ENCODE measurements around the gene SLC6A6.
"Not testable (repeated sequence)": the region's sequence is repeated elsewhere in the genome, so short reads cannot be mapped to it uniquely, and the experiment has no call there.

SLC6A6 gene

DNA sequence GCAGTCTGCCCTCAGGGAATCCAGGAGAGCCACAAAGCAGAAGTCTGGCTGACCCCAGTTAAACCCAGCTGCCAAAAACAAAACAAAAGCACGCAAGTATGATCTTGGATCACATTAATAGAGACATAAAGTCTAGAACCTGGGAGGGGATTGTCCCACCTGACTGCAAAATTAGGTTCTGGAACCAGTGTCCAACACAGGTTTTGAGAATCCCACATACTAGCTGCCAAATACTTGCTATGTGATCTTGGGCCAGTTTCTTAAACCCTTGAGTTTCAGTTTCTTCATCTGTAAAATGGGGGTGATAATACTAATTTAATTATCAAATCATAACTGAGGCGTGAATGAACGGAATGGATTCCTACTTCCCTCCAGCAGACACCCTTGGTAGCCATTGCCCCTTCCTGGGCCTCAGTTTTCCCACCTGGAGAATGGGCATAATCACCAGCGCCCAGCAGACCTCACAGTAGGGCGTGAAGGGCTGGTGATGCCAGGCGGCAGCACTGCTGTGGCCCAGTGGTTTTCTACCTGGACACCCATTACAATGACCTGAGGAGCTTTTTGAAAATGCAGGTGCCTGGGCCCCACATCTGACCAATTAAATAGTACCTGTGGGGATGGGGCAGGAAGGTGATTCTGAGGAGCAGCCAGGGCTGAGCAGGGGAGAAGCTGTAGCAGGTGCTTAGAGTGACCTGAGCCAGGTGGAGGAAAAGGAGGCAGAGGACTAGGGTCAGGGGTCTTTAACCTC, 105.5 kb downstream of the SLC6A6 start:
- DNase-seq (ENCODE audit: low read depth in 2 of 2): no peak

DNA sequence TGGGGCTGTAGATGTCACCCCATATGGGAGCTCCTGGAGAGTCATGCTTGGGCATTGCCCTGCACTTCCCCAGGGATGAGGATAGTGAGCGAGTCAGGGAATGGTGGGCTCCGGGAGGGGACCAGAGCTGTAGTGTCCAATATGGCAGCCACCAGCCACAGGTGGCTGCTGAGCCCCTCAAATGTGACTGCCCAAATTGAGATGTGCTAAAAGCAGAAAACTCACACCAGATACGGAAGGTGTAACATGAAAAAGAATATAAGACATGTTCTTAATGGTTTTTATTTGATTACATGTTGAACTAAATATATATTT, 106.1 kb downstream of the SLC6A6 start:
- DNase-seq (ENCODE audit: low read depth in 2 of 2): no peak

DNA sequence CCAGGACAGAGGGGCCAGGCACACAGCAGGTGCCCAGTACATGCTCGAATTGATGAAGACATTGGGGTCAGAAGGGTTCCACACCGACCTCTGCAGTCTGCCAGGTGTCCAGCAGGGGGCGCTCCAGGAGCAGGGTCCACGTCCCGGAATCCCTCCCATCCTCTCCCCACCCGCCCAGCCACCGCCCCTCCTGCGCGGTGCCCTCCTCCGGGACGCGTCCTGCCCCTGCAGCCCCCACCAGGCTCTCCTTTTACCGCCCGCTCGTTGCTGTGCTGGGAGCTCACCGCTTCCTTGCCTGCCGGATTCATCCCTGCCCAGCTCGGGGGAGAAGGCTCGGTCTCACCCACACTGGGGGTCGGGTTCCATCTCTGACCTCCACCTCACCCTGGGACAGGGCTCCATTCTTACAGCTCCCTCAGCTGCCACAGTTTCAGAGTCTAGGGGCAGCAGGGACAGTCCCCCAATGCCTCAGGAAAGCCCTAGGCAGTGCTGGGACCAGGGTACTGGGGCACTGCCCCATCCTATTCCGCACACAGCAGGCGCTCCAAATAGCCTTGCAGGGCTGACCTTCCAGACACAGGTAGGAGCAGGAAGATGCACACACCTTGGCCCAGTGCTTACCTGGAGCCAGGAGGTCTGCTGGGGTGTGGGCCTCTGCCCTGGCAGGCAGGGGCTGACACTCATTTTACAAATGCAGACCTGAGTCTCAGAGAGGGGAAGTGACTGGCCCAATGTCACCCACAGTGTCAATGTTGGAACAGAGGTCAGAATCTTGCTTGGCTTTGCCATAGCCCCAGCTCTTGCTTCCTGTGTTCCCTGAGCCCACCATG, 106.8 kb downstream of the SLC6A6 start:
- peak; percentile 54 to 67 for DNase-seq (ENCODE audit: low read depth in 2 of 2)

DNA sequence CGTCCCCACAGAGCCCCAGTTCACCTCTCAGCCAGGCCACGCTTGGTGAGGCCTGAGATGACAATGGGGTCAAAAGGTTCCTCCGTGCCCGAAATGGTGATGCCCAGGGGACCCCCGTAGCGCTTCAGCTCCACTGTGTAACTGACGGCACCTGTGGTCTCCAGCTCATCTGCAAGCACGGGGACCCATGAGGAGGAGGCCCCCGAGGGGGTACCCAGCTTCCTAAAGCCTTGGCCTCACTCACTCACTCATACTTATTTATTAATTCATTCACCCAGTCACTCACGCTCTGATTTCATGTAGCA, 107.3 kb downstream of the SLC6A6 start:
- DNase-seq (ENCODE audit: low read depth in 2 of 2): no peak

DNA sequence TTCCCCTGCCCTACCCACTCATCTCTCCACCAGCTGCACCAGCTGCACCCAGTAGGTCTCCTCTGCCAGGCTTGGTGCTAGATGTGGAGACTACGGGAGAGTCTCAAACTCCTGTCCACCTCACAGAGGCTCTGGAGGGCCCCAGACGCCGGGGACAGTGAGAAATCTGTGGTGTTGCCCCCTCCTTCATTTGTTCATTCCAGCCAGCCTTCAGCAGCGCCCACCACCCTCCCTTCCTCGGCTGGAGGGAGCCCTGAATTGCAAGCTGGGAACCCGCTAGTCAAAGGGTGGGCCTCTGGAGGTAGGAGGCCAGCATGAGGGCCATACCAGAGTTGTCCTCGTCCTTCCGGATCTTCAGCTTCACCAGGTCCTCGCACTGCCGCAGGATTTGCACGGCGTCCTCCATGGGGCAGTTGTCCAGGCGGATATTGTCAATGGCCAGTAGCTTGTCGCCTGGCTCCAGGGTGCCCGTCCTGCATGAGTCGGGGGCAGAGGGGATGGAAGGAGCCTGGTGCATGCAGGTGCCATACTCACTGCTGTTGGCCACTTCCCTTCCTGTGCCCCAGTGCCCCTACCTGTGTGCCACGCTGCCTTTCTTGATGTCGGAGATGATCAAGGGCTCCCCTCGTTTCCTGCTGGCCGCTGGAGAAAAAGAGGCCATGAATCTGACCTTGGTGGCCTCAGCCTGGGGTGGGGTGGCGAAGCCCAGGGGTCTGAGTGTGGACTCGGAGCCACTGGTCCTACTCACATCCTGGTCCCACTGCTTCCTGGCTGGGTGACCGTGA, 108.6 kb downstream of the SLC6A6 start:
- DNase-seq (ENCODE audit: low read depth in 2 of 2): no peak

DNA sequence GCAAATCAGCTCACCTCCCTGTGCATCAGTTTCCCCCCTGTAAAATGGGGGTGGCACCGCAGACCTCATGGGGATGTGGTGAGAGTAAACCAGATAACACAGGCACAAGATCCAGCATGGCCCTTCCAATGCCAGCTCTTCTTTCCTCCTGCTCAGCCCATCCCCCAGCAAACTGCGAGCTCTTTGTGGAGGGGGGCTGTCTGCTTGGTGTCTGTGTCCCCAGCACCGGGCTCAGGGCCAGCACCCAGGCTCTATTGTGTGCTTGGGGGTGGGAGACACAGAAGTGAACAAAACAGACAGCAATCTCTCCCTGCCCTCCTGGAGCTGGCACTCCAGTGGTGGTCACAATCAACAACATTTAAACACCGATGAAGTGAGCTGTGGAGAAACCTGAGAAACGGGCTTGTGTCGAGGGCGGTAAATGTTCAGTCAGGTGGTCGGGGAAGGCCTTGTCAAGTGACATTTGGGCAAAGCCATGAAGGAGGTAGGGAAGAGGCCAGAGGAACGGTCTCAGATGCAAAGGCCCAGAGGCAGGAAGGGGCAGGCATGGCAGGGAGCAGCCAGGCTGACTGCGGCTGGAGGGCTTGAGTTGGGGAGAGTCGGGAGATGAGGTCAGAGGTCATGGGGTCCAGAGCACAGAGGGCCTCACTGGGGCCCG, 109.3 kb downstream of the SLC6A6 start:
- DNase-seq (ENCODE audit: low read depth in 2 of 2): no peak

DNA sequence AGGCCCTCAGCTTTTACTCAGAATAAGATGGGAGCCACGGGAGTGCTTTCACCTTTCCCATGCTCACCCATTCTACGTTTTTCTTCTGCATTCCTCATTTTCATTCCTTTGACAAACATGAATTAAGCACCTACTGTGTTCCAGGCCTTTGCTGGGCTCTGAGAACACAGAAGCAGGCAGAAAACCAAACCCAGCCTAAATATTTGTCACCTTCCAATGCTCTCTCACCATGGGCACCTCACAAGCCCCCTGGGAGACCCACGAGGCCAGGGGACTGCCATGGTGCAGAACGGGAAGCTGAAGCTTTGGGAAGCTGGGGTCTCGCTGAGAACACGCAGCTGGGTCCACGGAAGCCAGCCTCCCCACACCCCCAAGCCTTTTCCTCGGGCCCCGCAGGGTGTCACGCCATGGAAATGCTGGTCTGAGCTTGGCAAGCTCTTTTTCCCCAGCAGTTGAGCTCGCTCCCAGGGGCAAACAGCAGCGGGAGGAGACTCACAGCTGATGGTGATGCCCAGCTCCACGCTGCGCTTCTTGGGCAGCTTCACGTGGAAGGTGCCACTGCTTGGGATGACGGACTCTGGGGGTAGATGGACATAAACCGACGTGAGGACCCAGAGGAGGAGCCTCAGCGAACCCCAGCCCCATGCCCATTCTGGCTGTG, 110.0 kb downstream of the SLC6A6 start:
- no peak for DNase-seq (ENCODE audit: low read depth in 2 of 2)

DNA sequence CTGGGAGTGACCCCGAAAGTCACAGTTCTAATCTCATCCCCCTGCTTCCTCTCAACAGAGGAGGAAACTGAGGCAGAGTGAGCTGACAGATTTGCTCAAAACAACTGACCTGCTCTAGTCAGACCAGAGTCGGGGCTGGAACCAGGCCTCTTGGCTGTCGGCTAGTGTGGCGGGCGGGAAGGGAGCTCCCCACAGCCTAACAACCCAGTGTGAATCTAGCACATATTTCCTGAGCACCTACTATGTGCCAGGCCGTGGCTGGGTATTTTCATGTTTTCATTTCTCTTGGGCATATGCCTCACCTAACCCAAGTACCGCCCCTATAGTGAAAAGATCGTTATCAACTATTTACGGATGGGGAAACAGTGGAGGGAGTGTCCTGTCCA, 110.5 kb downstream of the SLC6A6 start:
- no peak for DNase-seq (ENCODE audit: low read depth in 2 of 2)

DNA sequence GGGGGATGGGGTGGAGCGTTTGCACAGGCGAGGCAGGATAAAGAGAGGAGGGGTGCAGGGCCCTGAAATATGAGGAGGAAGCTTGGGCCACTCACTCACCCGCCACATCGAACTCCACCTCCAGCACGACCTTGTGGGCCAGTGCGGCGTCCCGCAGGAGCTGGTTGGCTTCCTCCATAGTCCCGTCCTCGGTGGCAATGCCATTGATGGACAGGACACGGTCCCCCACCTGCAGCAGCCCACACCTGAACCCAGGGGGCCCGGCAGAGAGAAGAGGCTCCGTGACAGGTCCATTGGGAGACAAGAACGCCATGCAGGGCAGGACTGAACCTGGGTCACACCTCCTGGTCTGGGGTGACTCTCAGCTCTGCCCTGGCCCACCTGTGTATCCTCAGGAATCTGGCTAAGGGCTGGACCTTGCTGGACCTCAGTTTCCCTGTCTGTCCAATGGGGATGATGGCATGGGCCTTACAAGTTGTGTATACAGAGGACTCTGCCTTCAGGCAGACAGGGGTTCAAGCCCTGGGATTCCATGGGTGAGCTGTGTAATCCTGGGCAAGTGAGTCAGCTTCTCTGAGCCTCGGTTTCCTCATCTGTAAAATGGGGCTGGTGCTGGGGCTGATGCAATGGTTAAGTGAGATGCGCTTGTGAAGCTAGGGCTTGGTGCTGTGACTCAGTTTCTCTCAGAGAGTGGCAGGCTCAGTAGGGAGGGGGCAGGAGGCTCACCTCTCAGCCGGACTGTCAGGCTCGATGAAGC, 111.3 kb downstream of the SLC6A6 start:
- DNase-seq (ENCODE audit: low read depth in 2 of 2): no peak

DNA sequence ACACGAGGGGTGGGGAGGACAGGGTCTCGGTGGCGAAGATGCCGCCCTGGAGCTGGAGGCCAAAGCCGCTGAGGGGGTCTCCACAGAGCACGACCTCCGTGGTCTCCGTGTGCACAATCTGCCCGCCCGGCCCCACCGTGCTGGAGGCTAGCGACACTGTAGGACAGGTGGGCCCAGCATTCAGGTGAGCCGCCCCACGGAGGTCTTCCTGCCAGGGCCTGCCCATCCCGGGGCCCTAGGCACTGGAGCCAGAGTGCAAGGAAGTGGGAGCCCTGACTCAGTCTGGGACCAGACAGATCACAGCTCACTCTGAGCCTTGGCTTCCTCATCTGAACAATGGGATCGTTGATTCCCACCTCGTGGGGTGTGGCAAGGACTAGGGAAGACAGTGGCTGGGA, 111.9 kb downstream of the SLC6A6 start:
- no peak for DNase-seq (ENCODE audit: low read depth in 2 of 2)

DNA sequence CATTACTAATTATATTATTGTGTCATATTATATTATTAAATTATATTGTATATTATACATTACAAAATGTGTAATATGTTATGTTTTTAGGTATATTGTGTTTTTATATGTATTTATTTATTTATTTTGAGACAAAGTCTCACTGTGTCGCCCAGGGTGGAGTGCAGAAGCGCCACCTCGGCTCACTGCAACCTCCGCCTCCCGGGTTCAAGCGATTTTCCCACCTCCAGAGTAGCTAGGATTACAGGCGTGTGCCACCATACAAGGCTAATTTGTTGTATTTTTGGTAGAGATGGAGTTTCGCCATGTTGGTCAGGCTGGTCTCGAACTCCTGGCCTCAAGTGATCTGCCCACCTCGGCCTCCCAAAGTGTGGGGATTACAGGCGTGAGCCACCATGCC, 113.1 kb downstream of the SLC6A6 start:
- not testable (repeated sequence) for DNase-seq (ENCODE audit: low read depth in 2 of 2)

DNA sequence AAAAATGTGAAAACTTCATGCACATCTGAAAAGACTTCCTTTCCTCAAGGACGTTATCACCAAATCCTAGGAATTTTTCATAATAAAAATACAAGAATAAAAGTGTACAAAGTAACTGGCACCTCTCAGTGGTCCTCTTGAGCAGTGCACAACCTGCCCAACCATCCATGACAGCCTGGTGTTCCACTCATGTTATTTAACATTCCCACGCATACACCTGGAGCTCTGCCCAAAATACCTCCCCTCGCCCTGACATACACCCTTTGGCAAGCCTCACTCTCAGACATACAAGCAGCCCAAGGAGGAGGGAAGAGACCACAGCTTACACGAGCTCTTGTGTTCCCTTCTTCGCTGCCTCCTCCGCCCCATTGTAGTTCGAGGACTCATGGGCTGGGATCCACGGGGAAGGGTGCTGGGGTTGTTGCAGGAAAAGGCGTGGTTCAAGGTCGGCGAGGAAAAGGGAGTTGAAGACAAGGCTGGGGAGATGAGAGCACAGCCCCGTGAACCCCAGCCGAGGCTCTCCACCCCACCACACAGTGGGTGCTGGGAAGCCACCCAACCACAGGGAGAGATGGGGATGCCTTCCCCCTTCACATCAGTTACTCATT, 114.4 kb downstream of the SLC6A6 start:
- no peak for DNase-seq (ENCODE audit: low read depth in 2 of 2)

DNA sequence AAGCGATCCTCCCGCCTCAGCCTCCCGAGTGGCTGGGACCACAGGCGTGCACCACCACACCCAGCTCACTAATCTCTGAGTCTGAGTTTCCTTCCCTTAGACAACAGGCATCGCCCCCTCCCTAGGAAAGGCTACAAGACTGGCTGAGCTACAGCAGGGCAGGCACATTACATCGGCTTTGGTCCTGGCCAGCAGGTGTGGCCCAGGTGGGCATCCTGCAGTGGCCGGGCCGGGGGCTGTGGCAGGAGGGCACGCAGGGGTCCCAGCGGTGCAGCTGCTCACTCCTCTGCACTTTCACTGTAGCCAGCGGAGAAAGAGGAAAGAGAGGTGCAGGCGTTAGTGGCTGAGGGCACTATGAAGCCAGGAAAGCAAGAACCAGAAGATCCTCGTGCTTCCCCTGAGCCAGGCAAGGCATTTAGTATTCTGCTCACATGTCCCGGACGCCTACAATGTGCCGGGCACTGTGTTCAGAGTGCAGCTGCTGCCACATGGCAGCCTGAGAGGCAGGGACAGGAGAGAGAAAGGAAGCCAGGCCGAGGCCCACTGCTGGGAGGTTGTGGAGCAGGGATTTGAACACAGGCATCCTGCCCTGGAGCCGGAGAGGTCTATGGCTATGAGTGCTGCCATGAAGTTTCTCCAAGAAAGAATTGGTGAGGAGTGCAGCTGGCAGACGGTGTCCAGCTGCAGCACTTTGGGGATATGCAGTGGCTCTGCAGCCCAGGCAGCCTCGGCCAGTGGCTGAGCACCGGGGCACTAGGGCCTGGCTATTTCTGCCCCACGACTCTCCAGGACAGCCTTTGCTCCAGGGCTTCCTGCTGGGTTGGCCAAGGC, 115.4 kb downstream of the SLC6A6 start:
- DNase-seq (ENCODE audit: low read depth in 2 of 2): no peak

DNA sequence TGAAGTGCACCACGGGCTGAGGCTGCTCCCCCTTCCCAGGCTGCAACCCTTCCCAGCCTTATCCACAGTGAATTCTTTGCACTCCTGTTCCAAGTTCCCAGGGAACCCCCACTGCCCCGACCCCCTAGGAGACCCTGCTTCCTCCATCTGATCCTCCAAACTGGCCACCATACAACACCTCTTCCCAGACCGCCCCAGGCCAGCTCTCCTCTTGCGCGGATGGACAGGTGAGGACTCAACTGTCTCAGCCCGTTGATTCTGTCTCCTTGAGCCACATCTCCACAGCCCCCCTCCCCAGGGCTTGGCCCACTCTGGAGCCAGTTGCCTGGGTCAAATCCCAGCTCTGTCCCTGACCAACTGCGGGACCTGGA, 116.0 kb downstream of the SLC6A6 start:
- DNase-seq (ENCODE audit: low read depth in 2 of 2): no peak

DNA sequence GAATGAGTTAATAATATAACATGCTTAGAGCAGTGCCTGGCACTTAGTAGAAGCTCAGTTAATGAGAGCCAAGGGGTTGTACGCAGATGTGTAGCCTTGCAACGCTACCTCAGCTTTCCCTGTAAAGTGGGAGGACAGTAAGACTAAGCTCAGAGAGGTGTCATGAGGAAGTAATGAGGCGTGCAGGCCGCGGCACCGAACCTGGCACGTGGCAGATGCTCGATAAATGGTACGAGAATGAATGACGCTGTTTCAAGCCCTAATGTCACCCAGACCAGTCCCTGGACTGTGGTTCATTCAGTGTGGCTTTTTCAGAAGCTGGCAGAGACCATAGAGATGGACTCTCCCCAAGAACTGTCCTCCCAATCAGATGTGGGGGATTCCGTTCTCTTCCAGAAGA, 116.5 kb downstream of the SLC6A6 start:
- no peak for DNase-seq (ENCODE audit: low read depth in 2 of 2)

DNA sequence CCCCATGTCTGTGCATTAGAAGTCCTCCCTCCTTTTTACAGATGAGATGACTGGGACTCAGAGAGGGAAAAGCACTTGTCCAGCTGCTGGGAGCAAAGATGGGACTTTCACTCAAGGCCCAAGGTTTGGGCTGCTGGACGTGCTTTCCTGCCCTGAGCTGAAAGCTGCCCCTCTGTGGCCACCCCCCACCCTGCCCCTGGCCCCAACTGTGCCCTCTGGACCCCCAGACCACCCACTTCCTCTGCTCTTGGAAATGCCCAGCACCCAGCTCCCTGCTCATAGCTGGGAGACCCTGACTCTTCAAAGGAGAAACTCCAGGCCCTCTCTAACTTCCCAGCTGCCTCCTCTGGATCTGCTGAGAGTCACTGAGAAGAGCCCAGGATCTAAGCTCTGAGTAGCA, 117.0 kb downstream of the SLC6A6 start:
- no peak for DNase-seq (ENCODE audit: low read depth in 2 of 2)

DNA sequence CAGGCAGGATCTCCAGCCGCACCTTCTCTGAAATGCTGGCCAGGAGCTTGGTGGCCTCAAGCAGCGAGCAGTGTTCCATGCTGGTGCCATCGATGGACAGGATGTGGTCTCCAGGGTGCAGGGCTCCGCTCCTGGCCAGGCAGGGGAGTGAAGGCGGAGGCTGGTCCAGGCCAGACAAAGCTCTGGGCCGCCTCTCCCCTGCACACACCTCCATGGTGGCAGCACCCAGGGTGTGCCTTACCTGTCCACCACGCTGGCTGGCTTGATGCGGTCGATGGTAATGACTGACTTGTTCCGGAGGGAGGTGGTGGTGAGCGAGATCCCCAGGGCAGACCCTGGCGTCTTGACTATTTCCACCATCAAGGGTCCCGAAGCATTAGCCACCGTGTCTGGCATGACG, 117.7 kb downstream of the SLC6A6 start:
- DNase-seq (ENCODE audit: low read depth in 2 of 2): no peak

DNA sequence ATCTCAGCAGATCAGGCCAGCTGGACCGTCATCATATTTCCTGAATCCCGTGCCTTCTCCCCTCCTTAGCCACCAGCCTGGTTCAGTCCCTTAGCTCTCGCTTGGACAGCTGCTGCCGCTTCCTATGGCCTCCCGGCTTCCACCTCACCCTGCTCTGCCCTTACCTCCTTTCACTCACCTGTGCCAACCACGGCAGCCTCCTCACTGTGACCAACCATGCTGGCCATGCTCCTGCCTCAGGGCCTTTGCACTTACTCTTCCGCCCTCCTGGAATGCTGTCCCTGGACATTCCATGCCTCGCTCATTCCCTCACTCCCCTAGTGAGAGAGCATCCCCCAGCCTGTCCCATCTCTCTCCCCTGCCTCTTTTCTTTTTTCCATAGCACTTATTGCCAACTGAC, 118.6 kb downstream of the SLC6A6 start:
- no peak for DNase-seq (ENCODE audit: low read depth in 2 of 2)

DNA sequence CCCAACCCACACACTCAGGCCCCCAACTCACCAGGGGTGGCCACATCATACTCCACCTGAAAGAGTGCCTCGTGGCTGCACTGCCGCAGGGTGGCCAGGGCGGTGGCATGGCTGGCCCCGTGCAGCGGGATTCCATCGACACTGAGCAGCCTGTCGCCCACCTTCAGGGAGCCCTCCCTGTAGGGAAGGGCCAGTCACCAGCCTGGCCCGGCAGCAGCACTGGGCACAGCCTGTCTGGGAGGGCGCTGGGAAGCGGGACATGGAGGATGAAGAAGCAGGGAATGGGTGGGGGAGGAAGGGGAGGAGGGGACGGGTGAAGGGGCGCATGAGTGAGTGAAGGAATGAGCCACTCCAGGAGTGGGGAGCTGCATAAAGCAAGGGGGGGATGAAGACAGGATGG, 119.2 kb downstream of the SLC6A6 start:
- no peak for DNase-seq (ENCODE audit: low read depth in 2 of 2)

DNA sequence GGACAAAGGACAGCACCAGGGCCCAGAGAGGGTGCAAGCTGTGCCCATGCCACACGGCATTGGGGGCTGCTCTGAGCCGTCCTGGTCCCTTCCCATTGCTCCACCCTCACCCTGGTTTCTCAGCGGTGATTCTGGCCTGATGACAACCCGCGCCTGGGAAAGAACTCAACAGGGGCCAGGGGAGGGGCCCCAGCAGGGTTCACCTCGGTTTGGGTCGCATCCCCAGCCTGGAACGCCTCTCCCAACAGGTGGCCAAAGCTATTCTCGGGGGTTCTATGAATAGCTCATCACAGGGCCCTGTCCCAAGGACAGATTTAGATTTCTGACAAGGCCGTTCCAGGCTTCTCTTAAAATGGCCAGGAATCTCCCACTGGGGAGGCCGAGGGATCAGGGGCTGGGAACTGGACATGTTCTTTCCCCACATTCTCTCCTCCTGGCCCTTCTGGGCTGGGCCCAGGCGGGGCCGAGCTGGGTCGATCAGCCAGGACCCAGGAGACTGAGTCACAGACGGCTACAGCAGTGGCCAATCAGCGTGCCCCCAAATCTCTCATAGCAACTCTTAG, 119.8 kb downstream of the SLC6A6 start:
- DNase-seq (ENCODE audit: low read depth in 2 of 2): no peak
